ENCODE measurements around the gene SH3GL3.

SH3GL3 gene

GRCh38 chr15:83512459-83512858, 65.3 kb downstream of the SH3GL3 start:
- H3K4me3 ChIP-seq (replicated peaks in 1 of 2; ENCODE audit: low read depth in 2 of 2, low read length in 2 of 2) = no peak overlapping the region
- TF ChIP-seq, protein P1, sequence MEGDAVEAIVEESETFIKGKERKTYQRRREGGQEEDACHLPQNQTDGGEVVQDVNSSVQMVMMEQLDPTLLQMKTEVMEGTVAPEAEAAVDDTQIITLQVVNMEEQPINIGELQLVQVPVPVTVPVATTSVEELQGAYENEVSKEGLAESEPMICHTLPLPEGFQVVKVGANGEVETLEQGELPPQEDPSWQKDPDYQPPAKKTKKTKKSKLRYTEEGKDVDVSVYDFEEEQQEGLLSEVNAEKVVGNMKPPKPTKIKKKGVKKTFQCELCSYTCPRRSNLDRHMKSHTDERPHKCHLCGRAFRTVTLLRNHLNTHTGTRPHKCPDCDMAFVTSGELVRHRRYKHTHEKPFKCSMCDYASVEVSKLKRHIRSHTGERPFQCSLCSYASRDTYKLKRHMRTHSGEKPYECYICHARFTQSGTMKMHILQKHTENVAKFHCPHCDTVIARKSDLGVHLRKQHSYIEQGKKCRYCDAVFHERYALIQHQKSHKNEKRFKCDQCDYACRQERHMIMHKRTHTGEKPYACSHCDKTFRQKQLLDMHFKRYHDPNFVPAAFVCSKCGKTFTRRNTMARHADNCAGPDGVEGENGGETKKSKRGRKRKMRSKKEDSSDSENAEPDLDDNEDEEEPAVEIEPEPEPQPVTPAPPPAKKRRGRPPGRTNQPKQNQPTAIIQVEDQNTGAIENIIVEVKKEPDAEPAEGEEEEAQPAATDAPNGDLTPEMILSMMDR (IDR thresholded peaks at IDR 0.05; ENCODE audit: low read depth, low read length) = no peak
- no peak for DNase-seq (ENCODE audit: low read depth in 2 of 2)

GRCh38 chr15:83514584-83514983, 67.4 kb downstream of the SH3GL3 start:
- no peak overlapping the region for H3K4me3 ChIP-seq (replicated peaks in 1 of 2; ENCODE audit: low read depth in 2 of 2, low read length in 2 of 2)
- TF ChIP-seq, protein P1 (IDR thresholded peaks at IDR 0.05; ENCODE audit: low read depth, low read length) = no peak
- DNase-seq (ENCODE audit: low read depth in 2 of 2) = no peak

DNA sequence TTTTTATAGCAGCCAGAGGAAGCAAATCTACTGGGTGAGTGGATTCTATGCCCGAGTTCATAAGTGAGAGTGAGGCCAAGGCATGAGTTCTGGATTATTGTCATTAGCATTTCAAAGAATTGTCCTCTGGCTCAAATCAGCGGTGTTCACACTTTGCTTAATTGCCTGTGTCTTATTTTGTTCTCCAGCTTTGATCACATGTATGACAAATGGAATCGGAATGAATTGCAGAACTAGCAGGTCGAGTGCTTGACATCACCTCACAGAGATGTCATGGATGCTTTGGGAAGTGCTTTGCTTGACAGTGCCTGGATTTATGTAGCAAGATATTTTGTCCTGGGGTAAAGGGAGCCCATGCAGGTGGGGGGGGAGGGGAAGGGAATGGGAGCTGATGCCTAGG, 68.0 kb downstream of the SH3GL3 start:
- no peak for DNase-seq (ENCODE audit: low read depth in 2 of 2)
- TF ChIP-seq, protein P1 (IDR thresholded peaks at IDR 0.05; ENCODE audit: low read depth, low read length) = no peak
- no peak overlapping the region for H3K4me3 ChIP-seq (replicated peaks in 1 of 2; ENCODE audit: low read depth in 2 of 2, low read length in 2 of 2)

DNA sequence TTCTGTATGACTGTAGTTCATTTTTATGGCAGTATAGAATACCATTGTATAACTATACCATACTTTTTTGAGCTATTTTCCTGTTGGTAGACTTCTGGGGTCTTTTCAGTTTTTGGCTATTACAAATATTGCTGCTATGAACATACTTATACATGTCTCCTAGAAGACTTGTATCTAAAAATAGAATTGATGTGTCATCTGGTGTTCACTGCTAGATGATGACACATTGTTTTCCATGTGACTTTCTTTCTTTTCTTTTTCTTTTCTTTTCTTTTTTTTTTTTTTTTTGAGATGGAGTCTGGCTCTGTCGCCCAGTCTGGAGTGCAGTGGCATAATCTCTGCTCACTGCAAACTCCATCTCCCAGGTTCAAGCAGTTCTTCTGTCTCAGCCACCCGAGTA, 69.8 kb downstream of the SH3GL3 start:
- TF ChIP-seq, protein P1 (IDR thresholded peaks at IDR 0.05; ENCODE audit: low read depth, low read length) = no peak
- H3K4me3 ChIP-seq (replicated peaks in 1 of 2; ENCODE audit: low read depth in 2 of 2, low read length in 2 of 2) = no peak overlapping the region
- peak; percentile 2 to 56 for DNase-seq (ENCODE audit: low read depth in 2 of 2)

- TF ChIP-seq, protein P1 (IDR thresholded peaks at IDR 0.05; ENCODE audit: low read depth, low read length) = no peak
- no peak for DNase-seq (ENCODE audit: low read depth in 2 of 2)
- H3K4me3 ChIP-seq (replicated peaks in 1 of 2; ENCODE audit: low read depth in 2 of 2, low read length in 2 of 2) = no peak overlapping the region
Measured at GRCh38 chr15:83526319-83526718, 79.2 kb downstream of the SH3GL3 start.

- DNase-seq (ENCODE audit: low read depth in 2 of 2) = no peak
- TF ChIP-seq, protein P1 (IDR thresholded peaks at IDR 0.05; ENCODE audit: low read depth, low read length) = no peak
- no peak overlapping the region for H3K4me3 ChIP-seq (replicated peaks in 1 of 2; ENCODE audit: low read depth in 2 of 2, low read length in 2 of 2)
Measured at GRCh38 chr15:83533410-83533962, 86.3 kb downstream of the SH3GL3 start.

DNA sequence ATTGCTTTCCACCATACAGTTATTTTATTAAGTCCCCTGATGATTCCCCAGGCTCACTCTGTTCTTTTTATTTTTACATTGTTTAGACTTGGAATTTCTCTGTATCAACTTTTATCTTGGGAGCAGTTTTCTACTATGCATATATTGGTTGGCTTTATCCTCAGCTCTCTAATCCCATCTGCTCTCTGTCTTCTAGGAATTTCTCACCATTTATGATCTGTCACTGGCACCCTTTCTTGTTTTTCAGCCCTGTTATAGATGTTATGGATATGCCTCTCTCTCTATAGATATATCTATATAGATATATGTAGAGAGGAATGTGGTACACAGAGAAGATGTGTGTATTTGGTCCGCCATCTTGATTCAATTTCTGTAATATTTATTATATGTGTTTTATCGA, 90.5 kb downstream of the SH3GL3 start:
- DNase-seq (ENCODE audit: low read depth in 2 of 2) = no peak
- H3K4me3 ChIP-seq (replicated peaks in 1 of 2; ENCODE audit: low read depth in 2 of 2, low read length in 2 of 2) = no peak overlapping the region
- TF ChIP-seq, protein P1 (IDR thresholded peaks at IDR 0.05; ENCODE audit: low read depth, low read length) = no peak
